Bone marrow (tissue), 2 donors: ENCODE data around the gene RTL5.

Experiments used
- DNase-seq, 2 donors: peaks; one replicate each; lab custom pipeline; 2025; lab: John Stamatoyannopoulos, UW

The RTL5 gene

GRCh38 chrX:72129661-72130060 is 2.1 kb downstream of the RTL5 start:
- no peak for DNase-seq

GRCh38 chrX:72128881-72129280 is 2.8 kb downstream of the RTL5 start:
- DNase-seq: peak in 1 of 2 donors; percentile 1

DNA sequence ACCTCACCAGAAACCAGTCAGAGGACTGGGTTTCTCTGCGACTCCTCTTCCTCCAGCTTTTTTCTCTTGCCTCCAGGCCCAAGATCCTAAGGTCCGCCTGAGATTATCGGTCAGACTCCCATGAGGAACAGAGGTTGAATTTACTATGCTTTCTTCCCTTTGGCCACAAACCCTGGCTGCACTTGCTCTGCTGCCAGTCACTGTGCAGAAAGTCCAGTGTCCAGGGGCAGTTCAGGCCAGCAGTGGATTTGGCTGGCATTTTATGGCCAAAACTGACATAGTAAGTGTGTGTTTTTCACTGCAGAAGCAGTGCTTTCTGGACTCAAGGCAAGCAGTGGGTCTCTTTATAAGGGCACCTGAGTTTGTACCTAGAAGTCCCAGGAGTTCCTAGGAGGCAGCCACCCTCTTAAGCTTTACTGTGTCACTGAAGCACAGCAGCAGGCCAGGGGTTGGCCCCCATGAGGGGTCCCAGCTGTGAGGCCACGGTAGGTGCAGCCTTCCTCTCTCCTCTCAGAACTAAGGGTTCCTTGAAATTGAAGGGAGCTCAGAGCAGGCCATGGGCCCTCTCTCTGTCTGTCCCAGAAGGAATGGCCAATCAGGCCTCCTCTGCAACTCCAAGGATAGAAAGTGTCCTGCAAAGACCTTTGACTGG is 3.4 kb downstream of the RTL5 start:
- DNase-seq: no peak

DNA sequence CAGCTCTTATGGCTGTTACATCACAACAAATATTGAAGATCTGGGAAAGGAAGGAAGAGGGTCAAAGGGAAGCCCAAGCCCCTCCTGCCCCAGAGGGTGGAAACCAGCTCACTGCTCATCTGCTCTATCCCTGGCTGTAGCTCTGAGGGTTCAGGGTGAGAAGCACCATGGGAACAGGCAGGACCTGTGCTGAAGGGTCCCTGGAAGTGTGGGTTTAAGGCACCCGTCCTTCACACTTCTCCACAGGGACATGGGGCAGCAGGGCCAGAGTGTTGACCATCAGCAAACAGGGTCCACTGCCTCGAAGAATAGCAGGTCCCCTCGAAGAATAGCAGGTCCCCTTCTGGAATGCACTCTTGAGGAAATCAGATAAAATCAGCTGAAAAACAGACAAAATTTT is 4.4 kb downstream of the RTL5 start:
- DNase-seq: no peak

- peak; percentile 53 to 60 for DNase-seq
These were observed 5.1 kb downstream of the RTL5 start for GRCh38 chrX:72126539-72127140.

GRCh38 chrX:72126048-72126415 is 5.7 kb downstream of the RTL5 start:
- no peak for DNase-seq

DNA sequence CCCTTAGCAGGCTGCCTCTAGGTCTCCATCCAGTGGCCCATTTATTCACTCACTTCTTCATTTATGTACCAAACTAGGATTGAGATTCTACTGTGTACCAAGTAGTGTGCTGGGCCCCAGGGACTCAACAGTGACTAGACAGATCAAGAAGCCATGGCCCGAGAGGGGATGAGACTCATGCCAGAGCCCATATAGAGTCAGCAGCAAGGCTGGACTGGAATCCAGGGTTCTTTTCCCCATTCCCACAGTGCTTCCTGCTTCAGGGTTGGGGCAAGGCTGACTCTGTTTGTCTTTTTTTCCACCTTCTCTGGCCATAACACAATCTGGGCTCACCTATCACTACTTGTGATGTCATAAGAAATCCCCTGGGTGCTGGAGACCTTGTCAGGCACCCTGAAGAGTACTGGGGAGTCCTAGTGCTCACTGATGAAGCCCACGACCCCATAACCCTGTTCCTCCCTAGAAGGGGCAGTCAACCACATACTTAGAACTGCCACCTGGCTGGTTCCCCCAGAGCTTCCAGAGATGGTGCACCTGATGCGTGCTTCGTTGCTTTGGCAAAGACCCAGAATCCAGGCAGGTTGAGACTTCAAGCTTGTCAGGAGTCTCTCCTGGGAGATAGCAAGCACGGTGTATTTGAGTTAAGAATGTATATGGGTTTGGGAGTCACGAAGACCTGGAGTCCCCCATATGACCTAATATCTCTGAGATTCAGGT is 6.2 kb downstream of the RTL5 start:
- no peak for DNase-seq

- DNase-seq: no peak
These were observed 7.0 kb downstream of the RTL5 start for GRCh38 chrX:72124540-72125201.

GRCh38 chrX:72123471-72124185 is 8.1 kb downstream of the RTL5 start:
- peak in 1 of 2 donors; percentile 4 for DNase-seq

- DNase-seq: no peak
These were observed 8.9 kb downstream of the RTL5 start for GRCh38 chrX:72122621-72123337.

DNA sequence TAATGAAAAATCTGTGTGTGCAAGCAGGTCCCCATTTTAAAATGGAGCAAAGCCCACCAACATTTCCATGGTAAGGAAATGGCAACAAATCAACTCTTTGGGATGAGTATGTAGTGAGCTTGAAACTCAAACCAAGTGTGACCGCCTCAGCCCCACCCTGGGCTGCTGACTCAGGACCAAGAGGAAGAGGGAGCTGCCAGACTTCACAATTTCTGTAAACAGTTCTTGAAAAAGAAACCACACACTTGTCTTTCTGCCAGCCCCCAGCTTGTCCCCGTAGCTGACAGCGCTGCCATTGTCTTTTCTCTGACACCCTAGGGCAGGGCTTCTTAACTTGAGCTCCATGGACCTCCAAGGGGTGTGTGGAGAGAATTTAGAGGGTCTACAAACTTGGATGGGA is 10.3 kb downstream of the RTL5 start:
- peak; percentile 1 to 80 for DNase-seq

DNA sequence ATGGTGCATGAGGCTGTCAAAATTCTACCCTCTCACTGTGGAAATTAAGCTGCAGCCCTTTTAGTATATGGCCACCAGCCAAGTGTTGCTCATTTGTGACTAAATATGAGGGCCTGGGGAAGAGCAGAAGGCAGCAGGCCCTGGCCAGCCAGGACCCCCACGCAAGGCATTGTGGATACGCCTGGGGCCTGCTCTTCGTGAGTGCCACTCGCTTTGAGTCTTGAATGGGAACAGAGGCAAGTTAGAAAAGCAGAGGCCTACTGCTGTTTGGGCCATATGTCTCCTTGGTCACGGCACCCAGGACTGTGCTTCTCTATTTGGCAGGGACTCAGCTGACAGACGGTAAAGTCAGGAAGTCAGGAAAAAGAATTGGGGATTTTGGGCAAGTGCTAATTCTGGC is 10.9 kb downstream of the RTL5 start:
- peak; percentile 1 to 10 for DNase-seq

- no peak for DNase-seq
These were observed 14.0 kb downstream of the RTL5 start for GRCh38 chrX:72117636-72118210.

DNA sequence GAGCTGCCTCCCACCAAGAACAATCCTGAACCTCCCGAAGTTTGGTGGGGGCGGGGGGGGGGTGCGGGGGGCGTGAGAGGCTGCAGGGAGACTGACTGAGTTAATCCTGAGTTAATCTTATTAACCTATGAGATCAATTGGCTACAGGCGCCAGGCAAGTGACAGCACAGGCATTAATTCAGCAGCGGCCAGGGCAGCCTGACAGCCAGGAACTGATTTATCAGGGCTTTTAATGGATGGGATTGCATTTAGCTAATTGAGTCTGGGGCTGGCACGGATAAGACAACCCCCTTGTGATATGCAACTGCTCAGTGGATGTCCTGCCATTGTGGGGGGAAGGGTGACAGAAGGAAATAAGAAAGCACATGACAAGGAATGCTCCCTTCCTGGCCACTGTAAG is 16.3 kb downstream of the RTL5 start:
- DNase-seq: no peak

- DNase-seq: no peak
These were observed 16.9 kb downstream of the RTL5 start for GRCh38 chrX:72114807-72115206.

GRCh38 chrX:72114306-72114705 is 17.4 kb downstream of the RTL5 start:
- DNase-seq: no peak

GRCh38 chrX:72113461-72113860 is 18.3 kb downstream of the RTL5 start:
- no peak for DNase-seq

DNA sequence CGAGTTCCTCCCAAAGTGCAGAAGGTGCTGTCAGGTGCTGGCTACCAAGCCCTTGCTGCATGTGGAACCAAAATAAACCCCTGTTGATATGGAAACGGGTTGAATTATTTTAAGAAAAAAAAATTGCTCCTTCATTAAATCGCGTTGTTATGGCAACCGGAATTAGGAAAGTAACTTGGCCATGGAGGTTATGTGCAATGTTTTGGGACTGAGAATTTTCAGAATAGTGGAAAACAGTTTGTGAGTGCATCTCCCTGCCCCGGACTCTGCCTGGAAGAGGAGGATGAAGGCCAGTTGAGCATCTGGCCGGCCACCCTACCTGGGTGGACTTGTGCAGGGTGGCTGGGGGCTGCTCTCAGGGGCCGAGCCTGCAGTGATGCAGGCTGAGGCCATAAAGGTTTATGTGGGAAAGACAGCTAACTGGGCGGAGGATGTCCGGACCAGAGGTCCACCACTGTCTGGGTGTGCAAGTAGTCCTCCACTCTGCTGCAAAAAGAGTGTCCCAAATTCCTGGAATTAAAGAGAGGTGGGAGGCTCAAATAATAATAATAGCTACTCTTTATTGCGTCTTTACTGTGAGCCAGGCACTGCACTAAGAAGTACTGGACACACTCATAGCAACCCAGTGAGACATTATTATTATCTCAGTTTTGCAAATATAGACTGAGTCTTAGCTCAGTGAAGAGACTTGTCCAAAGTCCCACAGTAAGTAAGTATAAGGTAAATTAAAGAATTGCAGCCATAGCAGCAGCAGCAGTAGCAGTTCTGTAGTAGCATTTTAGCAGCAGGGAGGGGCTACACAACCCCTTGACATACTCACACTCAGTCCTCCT is 20.6 kb downstream of the RTL5 start:
- DNase-seq: no peak

DNA sequence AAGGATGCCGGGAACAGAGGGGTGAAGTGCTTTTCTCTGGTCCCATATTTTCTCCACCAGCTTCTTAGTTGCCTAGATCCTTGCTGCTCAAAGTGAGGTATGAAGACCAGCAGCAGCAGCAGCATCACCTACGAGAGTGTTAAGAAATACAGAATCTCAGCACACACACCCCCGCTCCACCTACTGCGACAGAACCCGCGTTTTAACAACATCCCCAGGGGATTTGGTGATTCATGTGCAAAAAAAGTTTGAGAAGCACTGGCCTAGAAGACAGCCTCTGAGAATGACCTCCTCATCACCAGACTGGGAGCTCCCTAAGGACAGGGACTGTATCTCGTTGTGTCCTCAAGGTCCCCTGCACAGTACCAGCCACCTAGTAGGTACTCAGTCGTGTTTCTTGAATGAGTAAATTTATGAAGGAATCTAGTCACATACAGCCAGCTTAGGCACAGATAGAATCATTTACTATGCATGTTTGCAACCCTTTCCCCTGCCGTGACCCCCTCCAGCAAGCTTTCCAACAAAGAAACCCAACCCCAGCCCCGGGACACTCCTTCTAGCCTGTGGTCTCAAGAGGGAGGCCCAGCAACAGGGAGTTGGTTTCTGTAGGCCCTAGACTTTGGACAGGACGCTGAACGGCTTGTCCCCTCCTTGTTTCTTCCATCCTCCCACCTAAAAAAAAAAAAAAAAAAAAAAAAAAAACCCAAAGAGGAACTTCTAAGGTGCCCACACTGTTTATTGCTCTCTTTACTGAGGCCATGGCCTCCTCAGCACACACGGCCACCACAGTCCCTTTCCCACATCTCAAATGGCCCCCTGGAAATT is 21.5 kb downstream of the RTL5 start:
- peak in 1 of 2 donors; percentile 6 for DNase-seq
